ENCODE results near the gene LCN6.
"Not testable (repeated sequence)": the region's sequence is repeated elsewhere in the genome, so short reads cannot be mapped to it uniquely, and the experiment has no call there.

LCN6 gene

DNA sequence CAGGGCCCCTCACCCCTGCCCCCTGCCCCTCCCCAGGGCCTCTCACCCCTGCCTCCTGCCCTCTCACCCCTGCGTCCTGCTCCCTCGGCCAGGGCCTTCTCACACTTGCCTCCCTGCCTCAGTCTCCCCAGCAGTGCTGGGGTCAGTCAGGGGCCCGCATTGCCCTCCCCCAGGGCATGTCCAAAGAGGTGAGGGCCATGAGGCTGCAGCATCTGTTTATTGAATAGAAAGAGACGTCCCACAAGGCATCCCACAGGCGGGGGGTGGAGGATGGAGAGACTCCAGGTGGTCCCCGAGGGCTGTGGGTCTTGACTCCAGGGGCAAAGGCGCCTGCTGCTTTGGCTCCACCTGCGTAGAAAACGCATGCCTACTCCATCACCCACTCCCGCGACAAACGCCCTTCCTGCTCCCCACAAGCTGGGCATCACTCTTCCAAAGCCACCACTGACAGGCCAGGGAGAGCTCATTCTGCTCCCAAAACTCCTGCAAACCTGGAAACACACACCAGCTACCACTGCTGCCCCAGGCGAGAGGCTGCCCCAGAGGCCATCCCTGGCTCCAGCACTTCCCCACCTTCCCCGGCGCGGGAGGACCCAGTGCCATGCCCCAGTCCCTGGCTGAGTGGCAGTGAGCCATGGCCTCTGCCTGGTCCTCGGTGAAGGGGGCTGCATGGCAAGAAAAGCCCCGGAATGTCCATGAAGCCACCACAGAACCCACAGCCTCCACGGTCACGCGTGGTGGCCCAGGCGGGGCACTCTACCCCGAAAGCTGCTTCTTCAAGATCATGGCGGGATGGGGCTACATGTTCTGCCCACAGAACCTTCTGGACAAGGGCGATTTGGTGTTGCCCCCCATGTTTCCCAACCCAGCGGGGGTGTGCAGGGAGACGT is 11.4 kb upstream of the LCN6 start:
- DNase-seq (ENCODE audit: low spot score): no peak

DNA sequence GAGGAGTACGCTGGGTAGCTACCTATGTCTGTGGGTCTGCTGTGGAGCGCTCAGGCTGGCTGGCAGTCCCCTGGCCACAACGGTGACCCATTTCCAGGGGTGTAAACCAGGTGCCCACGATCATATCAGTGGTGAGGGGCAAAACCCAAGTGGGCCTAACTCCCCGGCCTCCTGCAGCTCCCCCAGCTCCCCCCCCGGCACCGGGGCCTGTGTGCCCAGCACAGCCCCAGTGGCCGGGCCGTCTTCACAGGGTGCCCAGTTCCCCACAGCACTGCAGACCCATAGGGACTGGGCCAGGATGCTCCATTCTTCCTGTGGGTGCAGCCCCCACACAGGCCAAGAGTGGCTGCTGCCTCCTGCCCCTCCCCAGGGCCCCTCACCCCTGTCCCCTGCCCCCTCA is 10.7 kb upstream of the LCN6 start:
- no peak for DNase-seq (ENCODE audit: low spot score)

DNA sequence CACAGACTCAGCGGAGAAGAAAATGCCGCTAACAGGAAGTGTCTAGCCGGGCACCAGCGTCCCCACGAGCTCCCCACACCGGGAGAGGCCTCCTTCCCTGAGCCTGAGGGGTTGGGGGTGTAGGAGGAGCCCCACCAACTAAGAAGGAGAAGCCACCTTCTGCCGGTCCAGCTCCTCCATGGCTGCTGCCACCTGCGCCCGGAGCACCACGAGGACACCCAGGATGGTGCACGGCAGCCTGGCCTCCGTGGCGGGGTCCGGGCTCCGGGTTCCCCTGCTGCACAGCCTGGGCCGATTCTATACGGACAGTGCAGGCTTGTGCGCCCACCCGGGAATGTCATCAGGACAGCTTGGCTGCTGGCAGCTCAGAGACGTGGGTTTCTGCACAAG is 9.4 kb upstream of the LCN6 start:
- no peak for DNase-seq (ENCODE audit: low spot score)

DNA sequence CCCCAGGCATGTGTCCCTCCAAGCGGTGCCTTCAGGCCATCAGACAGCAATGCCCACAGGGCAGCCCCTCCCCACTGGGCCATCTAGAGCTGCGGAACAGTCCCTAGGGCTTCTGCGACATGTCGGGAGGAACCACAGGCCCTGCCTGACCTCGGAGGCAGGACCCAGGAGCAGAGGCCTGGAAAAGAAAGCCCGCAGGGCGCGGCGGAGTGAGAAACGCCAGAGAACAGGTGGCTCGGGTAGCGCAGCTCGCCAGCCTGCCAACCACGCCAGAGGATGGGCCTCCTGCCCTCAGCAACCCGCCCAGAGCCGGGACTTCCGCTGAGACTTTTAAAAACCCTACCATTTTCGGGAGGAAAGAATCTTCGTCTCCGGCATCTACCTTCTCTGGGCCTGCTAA is 9.0 kb upstream of the LCN6 start:
- DNase-seq (ENCODE audit: low spot score): no peak

DNA sequence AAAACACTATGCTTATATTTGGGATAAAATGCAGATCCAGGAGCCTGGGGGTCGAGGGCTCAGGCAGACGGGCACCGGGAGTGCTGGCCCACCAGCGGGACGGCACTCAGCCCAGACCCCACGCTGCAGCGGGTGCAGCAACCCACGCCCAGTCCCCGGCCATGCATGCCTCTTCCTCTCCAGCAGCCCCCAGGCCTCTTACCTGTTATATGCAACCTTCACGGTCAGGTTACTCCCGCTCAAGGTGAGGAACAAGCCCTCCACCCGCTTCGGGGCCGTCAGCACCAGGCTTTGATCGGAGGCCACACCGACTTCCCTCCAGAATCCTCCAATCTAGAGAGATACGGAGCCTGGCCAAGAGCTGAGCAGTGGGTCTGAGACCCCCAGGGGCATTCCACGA is 8.5 kb upstream of the LCN6 start:
- no peak for DNase-seq (ENCODE audit: low spot score)

DNA sequence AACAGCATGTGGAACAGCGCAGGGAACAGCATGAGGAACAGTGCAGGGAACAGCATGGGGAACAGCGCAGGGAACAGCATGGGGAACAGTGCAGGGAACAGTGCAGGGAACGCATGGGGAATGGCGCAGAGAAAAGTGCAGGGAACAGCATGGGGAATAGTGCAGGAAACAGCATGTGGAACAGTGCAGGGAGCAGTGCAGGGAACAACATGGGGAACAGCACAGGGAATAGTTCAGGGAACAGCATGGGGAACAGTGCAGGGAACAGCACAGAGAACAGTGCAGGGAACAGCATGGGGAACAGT is 7.8 kb upstream of the LCN6 start:
- DNase-seq (ENCODE audit: low spot score): no peak

DNA sequence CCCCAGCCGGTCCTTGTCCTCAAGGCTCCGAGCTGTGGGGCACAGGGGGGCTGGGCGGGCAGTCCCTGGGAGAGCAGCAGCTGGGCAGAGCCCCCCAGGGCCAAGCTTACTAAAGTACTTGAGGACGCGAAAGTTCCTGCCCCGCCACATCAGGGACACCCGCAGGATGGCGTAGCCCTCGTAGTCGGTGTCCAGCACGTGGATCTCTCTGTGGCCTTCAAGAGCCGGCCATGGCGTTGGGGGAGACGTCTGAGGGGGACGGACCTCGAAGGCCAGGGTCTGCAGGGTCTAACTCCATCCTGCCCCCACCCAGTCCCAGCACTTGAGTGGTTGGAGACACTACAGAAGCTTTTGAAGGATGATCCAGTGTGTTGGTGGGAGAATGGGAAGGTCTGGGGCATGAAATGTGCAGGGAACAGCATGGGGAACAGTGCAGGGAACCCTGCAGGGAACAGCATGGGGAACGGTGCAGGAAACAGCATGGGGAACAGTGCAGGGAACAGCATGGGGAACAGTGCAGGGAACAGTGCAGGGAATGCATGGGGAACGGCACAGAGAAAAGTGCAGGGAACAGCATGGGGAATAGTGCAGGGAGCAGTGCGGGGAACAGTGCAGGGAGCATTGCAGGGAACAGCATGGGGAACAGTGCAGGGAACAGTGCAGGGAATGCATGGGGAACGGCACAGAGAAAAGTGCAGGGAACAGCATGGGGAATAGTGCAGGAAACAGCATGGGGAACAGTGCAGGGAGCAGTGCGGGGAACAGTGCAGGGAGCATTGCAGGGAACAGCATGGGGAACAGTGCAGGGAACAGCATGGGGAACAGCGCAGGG is 7.2 kb upstream of the LCN6 start:
- DNase-seq (ENCODE audit: low spot score): not testable (repeated sequence)

DNA sequence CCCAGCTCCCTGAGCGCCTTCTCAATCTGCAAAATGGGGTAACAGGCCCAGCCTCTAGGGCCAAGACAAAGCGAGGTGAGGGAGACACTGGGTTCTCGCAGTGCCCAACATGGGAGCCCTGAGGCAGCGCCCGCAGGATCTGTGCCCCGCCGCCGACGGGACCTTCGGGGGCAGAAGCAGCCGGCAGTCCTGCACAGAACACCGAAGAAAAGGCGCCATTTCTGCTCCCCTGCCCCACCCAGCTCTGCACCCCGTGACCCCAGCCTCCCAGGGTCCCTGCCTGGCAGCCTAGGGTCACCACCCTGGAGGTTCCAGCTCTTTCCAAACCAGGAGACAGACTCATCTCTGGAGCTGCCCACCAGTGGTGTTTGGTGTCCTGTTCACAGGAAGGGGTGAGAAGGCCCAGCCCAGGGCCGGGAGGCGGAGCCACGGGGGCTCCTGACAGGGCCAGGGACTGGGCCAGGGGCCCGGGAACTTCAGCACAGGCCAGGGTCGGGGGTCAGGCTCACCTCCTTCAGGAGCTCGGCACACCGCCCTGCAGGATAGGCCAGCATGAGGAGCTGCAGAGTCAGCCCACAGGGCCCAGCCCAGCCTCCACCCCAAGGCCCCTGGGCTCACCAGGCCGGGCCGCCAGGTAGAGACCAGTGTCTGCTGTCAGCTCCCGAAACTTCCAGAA is 6.4 kb upstream of the LCN6 start:
- DNase-seq (ENCODE audit: low spot score): no peak

DNA sequence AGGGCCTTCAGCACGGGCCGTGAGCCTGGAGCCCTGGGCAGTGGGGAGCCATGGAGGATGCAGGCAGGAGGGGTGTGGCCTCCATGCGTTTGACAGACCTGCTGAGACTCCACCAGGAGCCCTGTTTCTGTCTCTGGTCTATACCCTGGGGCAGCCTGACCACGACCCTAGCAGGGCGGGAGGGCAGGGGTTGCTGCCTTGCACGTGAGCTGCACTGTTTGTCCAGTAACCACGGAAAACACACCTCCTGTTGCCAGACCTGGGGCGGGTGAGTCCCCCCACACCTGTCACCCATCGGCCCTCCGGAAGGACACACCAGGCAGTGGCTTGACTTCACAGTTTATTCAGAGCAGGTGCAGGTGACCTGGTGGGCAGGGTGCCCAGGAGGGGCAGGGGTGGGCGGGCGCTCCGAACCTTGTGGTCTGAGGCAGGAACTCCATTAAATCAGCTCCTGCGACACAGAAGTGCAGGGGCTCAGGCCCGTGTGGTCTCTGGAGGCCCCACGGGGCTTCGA is 5.8 kb upstream of the LCN6 start:
- no peak for DNase-seq (ENCODE audit: low spot score)

DNA sequence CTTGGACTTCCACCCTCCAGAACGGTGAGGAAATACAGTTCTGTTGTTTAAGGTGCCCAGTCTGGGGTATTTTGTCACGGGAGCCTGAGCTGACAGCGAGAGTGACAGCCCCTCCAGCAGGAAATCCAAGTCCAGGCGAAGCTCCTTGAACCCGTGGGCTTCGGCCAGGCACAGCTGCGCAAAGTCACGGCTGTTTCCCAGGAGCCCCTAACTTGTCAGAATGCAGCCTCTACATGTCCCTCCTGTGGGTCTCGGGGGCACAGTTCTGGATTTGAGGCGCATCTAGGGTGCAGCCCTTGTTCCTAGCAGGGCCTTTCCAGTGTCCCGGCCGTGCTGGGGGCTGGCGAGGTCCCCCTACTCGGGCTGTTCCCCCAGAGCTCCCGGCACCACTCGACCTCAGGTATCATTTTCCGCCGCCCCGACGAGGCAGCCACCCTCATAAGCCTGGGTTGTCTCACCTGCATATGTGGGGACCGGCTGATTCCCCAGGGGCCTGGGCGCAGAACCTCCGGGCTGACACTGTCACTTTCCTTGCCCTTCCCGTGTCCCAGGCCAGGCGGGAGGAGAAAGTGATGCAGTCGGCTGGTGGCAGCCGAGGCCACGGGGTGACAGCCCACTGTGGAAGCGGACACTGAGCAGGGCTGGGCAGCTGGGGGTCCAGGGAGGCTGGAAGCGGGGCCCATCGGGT is 5.2 kb upstream of the LCN6 start:
- DNase-seq (ENCODE audit: low spot score): no peak

DNA sequence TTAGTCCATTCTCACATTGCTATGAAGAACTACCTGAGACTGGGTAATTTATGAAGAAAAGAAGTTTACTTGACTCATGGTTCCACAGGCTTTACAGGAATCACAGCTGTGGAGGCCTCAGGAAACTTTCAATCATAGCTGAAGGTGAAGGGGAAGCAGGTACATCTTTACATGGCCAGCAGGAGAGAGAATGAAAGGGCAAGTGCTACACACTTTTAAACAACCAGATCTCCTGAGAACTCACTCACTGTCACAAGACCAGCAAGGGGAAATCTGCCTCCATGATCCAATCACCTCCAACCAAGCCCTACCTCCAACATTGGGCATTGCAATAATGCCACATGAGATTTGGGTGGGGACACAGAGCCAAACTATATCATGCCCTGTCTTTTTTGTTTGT is 3.5 kb upstream of the LCN6 start:
- no peak for DNase-seq (ENCODE audit: low spot score)

DNA sequence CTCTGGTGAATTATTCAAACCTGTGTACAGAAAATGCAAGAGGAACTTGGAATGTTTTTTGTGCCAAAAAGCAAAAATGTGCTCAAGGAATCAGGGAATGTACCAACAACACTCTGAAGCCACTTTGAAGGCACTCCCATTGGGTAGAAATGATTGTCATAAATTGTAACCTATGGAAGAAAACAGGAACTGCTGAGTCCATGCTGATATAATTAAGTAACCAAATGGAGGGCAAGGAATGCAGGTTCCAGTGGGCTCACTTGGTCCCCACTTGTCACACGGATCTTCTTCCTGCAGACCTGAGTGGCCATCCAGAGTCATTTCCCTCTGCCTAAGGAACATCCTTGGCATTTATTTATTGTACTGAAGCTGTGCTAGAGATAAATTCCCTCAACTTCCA is 2.9 kb upstream of the LCN6 start:
- no peak for DNase-seq (ENCODE audit: low spot score)

DNA sequence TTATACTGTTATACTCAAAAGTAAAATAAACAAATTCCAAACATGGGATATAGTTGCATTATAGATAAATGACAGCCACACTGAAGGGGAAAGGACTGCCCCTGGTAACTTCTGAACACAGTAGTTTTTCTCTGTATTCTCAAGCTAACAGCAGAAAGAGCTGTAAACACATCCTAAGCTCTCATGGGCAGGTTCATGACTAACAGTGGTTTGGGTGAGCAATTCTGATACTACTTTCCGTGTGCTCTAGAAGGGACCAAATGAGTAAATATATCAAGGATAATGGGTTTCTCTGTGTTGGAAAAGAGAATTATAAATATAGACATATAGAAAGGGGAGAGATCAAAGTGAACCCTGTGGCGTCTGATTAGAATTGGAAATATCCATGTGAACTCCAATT is 2.2 kb upstream of the LCN6 start:
- DNase-seq (ENCODE audit: low spot score): no peak

DNA sequence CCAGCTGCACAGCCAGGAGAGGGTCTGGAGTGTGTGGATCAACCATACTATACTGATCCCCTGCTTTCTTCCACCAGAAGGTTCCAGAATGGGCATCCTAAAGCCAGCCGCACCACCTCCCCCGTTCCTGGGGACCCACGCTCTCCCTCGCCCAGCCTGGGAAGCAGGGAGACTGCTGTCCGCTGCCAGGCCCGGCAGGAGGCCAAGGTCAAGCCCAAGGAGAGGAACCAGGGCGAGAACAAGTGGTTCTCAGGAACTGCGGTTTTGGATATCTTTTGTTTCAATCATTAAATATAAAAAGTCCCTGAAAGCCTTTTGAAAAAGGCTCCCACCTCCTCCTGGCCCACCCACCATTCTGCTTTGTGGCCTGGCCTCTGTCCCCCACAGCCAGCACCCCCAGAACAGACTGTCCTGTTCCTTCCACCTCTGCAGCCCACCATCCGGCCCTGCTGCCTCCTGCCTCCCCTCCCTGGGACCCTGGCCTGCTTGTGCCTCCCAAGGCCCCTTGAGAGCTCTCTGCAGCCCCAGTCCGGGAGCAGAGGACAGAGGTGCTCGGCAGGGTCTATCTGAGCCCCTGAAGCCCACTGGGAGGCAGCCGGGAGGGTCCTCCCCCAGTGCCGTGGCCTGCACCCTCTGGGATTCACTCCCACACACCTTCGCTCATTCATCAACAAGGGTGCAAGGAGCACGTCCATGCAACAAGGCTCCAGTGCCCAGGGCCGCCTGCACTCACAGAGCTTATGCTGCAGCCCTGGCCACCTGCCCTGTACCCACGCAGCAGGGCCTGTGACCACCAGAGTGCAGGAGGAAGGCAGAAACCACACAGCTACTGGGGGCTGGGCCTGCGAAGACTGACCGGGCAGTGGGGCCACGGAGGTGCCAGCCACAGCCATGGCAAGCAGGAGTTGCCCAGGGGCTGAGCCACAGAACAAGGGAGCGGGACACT is 614 bp upstream of the LCN6 start:
- DNase-seq (ENCODE audit: low spot score): no peak

DNA sequence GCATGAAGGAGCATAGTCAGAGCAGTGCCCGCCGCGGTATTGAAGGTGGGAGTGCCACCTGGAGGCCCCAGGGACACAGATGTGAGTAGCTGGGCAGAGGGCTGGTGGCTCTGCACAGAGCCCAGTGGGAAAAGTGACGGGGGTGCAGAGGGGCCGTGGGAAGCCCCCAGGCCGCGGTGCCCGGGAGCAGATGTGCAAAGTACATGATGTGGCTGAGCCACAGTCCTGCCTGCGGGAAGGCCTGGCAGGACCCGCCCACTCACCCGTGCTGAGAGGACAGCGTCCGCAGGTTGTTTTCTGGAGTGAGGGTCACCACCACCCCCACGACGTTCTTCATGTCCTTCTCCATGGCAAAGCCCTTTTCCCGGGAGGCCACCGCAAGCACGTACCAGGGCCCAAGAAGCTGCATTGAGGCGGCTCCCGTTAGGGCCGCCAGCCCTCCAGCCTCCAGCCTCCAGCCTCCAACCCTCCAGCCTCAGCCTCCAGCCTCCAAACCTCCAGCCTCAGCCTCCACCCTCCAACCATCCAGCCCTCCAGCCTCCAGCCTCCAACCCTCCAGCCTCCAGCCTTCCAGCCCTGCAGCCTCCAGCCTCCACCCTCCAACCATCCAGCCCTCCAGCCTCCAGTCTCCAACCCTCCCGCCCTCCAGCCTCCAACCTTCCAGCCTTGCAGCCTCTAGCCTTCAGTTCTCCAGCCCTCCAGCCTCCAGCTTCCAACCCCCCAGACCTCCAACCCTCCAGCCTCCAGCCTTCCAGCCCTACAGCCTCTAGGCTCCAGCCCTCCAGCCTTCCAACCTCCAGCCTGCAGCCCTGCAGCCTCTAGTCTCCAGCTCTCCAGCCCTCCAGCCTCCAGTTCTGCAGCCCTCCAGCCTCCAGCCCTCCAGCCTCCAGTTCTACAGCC is 914 bp downstream of the LCN6 start:
- DNase-seq (ENCODE audit: low spot score): no peak

DNA sequence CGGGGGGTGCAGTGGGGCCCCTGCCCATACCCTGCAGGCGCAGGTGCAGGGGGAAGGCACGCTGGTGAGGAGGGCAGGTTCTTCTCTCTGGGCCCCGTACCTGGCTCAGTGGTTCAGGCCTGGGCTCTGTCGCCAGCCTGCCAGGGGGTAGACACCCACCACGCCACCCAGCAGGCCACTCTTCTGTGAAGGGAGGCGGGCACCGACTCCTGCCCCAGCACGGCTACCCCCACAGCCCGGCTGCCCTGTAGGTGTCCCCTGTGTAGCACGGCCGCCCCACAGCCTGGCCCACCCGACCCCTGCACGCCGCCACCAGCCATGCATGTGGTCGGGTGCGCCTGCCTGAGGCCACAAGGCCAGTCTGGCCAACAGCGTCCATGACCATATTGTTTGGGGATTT is 1.7 kb downstream of the LCN6 start:
- DNase-seq (ENCODE audit: low spot score): no peak

DNA sequence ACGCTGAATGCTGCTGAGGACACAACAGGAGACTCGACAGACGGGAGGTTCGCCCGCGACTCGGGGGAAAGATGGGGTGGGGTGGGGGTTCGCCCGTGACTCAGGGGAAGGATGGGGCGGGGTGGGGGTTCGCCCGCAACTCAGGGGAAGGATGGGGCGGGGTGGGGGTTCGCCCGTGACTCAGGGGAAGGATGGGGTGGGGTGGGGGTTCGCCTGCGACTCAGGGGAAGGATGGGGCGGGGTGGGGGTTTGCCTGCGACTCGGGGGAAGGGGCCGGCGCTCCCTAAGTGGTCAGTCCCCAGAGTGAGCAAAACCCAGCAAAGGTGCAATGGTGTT is 2.2 kb downstream of the LCN6 start:
- DNase-seq (ENCODE audit: low spot score): no peak

DNA sequence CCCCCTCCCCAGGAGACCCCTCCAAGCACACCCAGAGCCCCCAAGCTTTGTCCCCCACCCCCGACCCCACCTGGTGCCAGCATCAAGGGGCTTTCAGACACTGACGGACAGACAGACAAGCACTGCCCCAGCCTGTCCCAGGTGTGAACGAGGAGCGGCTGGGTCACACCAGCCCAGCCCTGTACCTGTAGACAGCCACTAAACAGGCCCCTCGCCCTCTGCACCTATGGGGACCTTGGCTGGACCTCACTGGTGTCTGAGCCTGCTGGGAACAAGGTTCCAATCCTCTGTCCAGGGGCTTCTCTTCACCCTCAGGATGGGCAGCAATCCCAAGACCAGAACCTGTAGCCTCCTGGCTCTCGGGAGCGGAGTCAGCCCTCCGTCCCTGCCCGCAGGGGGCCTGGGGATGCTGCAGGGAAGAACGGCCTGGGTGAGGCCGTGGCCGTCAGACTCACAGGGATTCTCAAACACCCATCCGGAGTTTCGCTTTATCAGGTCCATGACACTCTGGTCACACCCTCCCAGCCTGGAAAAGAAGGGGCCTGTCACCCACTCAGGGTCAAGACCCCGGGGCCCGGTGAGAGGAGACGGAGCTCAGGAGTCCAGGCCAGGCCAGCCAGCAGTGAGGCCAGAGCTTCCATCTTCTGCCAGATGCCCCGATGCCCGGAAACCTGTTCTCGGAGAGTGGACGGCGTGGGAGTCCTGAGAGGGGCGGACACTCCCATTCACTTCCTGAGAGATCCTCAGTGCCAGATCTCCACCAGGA is 2.8 kb downstream of the LCN6 start:
- no peak for DNase-seq (ENCODE audit: low spot score)

DNA sequence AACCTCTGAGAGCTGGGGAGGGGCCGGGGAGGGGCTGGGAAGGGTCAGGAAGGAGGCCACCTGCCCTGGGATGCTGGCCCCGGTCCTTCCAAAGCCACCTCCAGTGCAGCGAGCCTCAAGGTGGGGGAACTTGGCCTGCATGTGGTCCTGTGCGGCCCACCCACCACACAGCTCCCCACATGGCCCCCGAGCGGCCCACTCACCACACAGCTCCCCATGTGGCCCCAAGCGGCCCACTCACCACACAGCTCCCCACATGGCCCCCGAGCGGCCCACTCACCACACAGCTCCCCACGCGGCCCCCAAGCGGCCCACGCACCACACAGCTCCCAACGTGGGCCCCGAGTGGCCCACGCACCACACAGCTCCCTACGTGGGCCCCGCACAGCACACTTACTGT is 3.6 kb downstream of the LCN6 start:
- DNase-seq (ENCODE audit: low spot score): no peak

Data from ecto neural progenitor cell (in vitro differentiated cells).